ENCODE data around the gene NECAP2.
"Not testable (repeated sequence)": the region's sequence is repeated elsewhere in the genome, so short reads cannot be mapped to it uniquely, and the experiment has no call there.

Gene NECAP2

DNA sequence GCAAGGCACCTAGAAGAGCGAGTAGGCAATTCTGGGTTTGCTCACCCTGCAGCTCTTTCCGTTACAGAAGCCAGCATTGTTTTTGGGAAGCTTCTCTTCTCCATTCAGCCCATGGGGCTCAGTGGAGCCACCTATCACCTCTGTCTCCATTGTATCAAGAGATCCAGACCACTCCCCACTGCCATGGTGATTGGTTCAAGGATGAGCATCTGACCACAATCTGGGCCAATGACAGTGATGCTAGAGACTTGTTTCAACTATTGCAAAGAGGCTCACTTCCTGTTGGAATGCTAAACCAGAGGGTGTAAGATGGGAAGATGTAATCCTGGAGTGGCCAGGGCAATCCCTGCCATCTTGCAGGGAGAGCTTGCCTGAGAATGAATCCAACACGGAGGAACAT is 9.9 kb upstream of the NECAP2 start:
- no peak for DNase-seq

DNA sequence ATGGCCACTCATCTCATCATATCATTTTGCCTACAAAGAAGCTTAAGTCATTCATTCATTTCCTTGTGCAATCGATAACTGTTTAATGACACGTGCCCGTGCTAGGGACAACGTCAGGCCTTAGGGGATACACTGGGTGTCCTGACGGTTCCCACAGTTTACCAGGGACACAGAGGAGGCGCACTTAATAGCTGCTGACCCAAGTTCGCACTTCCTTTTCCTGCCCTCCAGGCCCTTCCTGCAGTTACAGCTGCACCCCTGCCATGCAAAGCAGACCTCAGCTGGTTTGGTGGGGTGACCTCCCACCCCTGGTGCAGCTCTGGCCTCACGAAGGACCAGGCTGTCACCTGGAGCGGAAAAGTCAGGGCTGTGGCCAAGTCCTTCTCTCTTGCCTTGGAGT is 7.5 kb upstream of the NECAP2 start:
- DNase-seq, result no peak

DNA sequence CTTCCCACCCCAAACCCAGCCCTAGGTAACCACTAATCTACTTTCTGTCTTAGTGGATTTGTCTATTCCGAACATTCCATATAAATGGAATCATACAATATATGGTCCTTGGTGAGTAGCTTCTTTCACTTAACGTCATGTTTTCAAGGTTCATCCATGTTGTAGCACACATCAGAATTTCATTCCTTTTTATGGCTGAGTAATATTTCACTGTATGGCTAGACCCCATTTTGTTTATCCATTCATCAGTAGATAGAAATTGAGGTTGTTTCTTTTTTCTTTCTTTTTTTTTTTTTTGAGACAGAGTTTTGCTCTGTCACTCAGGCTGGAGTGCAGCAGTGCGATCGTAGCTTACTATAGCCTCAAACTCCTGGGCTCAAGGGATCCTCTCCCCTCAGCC is 6.5 kb upstream of the NECAP2 start:
- no peak for DNase-seq

DNA sequence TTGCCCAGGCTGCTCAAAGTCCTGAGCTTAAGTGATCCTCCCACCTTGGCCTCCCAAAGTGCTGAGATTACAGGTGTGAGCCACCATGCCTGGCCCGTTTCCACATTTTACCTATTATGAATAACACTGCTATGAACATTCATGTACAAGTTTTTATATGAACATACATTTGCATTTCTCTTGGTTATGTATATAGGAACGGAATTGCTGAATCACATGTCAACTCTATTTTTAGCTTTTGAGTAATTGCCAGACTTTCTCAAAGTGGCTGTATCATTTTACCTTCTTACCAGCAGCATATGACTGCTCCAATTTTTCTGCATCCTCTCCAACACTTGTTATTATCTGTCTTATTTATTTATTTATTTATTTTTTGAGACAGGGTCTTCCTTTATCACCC is 6.0 kb upstream of the NECAP2 start:
- DNase-seq, result no peak

DNA sequence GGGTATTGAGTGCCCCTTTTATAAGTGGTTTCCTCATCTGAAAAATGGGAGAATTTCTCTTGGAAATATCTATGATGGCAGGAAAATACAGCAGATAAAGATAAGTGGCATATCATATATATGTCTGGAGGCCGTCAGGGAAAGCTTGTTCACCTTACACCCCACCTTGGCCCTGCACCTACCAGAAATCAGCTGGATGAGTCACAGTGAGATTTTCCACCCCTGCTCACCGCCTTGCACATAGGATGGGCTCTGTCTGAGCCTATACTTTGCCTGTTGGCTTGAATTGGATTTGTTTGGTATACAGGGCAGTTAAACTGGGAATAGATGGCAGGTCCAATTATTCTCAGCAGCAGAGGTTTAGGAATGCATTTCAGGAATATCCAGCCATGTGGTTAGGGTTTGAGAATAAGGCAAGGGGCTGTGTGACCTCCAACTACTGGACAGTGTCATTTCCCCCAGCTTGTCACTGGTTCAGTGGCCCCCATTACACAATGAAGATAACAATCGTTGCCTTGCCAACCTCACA is 3.5 kb upstream of the NECAP2 start, which contains the start of gene SPATA21:
TSS of gene SPATA21 (minus strand) at position 479 of the 529 bp plus-strand sequence. CDS start 6,053 bp downstream, outside the sequence.
- no peak for DNase-seq

DNA sequence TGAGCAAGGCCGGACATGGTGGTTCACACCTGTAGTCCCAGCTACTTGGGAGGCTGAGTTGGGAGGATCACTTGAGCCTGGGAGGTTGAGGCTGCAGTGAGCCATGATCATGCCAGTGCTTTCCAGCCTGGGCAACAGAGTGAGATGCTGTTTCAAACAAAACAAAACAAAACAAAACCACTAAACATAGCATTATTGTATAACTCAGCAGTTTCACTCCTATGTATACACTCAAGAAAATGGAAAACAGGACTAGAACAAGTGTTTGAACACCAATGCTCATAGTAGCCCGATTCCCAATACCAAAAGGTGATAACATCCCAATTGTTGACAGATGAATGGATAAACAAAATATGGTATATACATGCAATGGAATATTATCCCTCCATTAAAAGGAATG is 2.0 kb upstream of the NECAP2 start:
- no peak for DNase-seq

DNA sequence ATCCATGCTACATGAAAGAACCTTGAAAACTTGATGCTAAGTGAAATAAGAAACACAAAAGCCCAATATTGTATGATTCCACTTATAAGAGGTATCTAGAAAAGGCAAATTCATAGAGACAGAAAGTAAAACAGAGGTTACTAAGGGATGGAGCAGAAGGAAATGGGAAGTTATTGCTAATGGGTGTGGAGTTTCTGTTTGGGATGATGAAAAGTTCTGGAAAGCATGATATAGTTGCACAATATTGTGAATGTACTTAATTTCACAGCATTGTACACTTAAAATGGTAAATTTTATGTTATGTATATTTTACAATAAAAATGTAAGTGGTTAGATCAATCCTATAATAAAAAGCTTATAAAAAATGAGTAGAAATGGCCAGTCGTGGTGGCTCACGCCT is 1.6 kb upstream of the NECAP2 start:
- DNase-seq, result no peak

DNA sequence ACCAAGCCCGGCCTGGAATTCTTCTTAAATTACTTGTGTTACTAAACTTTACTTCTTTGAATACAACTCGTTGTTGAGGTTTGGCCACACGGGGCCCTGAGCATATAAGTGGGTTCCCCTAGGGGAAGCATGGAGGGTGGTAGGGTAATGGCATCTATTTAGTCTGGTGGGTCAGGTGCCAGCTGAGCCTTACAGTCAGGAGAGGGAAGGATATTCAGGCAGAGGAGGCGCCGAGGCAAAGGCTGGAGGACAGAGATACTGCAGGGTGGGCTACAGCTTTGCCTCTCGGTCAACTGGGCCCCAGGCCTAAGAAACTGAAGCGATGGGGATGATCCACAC is 424 bp upstream of the NECAP2 start:
- DNase-seq, result no peak

DNA sequence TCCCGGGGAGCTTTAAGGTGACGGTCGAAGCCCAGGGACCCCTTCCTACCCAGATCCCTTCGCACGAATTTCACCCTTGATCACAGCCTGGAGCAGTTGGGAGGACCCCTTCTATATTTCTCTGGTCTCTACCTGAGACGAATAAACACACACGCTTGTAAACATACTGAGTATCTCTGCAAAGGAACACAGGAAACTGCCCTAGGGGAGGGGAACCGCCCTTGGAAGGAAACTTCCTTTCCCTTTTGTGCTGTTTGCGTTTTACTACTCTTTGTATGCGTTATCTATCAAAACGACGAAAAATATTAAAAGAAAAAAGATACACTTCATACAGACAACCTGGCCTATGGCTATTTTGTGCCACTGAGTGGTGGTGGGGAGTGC is 750 bp downstream of the NECAP2 start:
- no peak for DNase-seq

DNA sequence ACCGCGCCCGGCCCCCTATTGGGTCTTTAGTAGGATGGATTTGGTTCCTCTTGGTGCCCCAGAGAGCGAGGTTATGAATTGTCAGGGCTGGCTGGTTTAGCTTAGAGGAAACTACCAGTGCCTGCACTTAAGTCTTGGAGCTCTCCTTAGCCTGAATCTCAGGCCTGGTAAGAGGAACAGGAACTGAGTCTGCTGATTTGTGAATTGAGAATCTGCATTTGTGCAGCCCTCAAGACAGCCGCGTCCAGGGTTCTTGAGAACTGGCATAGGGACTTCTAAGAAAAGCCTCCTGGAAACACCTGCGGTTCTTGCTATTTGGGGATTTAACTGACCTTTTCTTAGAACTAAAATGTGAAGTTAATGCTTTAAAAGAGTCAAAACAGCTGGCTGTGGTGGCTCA is 1.7 kb downstream of the NECAP2 start:
- DNase-seq, result peak; percentile 10 to 14

DNA sequence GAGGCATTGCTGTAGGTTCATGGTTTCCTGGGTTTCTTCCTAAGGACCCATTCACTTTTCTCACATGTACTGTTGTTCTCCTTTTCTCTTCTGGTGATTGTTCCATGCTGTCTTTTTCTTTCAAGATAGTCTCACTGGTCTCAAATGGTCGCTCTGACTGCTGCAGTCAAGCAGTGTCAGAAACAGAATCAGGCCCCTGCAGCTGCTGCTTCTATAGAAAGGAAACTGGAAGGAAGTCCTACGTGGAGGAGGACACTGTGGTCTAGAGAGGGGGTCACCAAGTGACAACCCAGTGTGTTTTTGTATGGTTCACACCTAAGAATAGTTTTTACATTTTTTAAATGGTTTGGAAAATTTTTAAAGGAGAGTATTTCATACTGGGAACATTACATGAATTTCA is 2.4 kb downstream of the NECAP2 start:
- peak in 1 of 2 donors; percentile 4 for DNase-seq

DNA sequence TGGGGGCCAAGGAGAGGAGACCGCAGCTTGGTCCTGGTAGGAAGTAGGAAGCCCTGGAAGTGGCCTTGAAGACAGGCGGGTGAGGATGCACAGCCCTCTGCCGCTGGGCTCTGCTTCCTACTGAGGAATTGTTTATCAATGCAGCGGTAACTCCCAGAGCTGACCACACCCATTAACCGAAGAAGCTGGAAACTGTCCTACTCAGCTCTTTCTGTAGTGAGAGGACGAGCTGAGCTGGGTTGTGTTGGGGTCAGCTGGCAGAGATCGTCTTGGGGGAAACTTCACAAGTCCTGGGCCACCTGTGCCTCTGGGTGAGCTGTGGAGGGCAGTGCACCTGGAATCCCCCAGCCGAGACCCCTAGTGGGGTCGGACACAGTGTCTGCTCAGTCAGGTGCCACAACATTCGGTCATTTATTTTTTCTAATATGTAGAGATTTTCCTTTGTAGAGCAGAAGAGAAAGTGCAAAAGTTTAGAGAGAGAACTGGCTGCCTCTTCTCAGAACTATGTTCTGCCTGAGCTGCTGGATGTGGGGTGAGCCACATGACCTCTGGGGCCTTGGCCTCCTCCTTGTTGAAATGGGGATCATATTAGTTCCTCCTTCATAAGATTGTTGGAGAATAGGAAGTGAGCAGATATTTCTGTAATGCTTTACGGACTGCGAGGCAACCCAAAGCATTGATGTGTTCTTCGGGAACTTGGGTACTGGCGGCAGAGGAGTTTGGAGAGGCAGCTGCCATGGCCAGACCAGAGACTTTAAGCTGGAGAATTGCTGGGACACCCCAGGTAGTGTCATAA is 3.6 kb downstream of the NECAP2 start:
- no peak for DNase-seq

DNA sequence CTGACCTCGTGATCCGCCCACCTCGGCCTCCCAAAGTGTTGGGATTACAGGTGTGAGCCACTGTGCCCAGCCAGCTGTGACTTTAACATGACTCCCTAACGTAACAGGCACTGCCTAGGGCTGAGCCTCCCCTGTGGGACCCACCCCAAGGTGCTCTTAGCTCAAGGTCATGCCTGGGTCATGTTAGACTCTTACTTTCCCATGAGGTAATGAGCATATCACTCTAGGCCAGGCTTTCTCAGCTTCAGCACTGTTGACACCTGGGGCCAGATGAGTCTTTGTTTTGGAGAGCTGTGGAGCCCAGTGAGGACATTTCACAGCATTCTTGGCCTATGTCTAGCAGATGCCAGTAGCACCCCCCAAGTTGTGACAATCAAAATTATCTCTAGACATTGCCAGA is 4.5 kb downstream of the NECAP2 start:
- no peak for DNase-seq

DNA sequence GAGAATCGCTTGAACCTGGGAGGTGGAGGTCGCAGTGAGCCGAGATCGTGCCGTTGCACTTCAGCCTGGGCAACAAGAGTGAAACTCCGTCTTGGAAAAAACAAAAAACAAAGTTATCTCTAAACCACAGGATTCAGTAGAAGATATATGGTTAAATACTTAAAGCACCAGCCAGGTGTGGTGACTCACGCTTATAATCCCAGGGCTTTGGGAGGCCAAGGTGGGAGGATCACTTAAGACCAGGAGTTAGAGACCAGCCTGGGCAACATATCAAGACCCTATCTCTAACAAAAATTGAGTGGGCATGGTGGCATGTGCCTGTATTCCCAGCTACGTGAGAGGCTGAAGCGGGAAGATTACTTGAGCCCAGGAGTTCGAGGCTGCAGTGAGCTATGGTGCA is 5.6 kb downstream of the NECAP2 start:
- no peak for DNase-seq

DNA sequence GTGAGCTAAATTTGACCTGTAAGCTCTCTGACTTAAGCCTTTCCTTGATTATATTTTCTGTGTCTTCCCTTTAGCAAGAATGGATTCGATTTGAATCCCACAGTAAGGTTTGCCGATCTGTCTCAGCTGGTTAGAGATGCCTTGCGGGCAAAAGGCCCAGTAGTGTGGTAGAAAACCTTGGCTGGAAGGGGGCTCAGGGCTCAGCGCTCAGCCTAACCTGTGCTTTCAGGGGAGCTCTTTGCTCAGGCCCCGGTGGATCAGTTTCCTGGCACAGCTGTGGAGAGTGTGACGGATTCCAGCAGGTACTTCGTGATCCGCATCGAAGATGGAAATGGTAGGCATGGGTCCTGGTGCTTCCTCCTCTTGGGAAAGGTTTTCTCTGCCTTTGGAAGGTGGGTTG is 7.1 kb downstream of the NECAP2 start:
- no peak for DNase-seq

DNA sequence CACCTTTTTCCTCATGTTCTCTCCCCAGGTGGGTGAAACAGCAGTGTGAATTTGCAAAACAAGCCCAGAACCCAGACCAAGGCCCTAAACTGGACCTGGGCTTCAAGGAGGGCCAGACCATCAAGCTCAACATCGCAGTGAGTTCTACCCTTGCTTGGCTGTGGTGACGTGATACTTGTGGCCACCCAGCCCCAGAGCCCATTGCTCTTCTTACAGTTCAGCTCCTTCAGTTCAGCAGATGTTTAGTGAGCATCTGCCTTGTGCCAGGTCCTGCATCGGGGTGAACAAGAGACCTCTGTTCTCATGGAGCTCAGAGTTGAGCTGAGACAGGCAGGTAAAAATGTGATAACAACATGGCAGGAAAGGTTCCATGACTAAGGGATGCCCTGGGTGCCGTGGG is 8.5 kb downstream of the NECAP2 start:
- DNase-seq, result no peak

DNA sequence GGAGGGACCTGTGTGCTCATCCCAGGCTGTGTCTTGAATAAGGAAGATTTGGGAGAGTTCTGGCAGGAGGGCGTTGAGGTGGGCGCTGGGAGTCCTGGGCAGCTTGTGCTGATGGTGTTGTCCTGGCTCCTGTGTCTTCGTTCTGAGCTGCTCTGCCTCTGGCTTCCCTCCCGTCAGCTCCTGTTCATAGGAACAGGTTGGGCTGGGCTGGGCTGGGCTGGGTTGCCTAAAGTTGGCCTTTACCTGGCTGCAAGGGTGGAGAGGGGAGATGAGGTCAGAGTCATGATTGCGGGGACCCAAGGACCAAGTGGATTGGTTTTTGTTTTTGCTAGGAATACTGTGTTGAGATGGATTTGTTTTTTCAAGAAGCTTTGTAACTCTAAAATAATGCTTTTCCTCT is 9.1 kb downstream of the NECAP2 start:
- DNase-seq, result no peak

DNA sequence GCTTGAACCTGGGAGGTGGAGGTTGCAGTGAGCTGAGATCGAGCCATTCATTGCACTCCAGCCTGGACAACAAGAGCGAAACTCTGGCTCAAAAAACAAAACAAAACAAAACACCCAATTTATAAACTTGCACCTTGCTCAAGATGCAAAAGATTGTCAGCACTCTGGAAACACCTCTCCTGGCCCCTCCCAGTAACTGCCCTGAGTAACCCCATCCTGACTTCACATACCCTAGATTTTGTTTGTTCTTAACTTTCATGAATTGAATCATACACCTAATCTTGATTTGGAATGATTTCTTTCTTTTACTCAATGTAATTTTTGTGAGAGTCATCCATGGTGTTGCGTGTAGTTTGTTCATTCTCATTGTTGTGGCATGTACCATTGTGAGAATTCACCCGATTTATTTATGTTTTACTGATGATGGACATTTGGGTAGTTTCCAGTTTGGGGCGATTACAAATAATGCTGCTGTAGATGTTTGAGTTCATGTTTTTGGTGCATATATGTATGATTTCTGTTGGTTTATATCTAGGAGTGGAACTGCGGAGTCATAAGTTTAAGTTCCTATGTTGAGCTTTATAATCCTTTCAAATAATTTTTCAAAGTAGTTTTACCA is 10.4 kb downstream of the NECAP2 start:
- no peak for DNase-seq

DNA sequence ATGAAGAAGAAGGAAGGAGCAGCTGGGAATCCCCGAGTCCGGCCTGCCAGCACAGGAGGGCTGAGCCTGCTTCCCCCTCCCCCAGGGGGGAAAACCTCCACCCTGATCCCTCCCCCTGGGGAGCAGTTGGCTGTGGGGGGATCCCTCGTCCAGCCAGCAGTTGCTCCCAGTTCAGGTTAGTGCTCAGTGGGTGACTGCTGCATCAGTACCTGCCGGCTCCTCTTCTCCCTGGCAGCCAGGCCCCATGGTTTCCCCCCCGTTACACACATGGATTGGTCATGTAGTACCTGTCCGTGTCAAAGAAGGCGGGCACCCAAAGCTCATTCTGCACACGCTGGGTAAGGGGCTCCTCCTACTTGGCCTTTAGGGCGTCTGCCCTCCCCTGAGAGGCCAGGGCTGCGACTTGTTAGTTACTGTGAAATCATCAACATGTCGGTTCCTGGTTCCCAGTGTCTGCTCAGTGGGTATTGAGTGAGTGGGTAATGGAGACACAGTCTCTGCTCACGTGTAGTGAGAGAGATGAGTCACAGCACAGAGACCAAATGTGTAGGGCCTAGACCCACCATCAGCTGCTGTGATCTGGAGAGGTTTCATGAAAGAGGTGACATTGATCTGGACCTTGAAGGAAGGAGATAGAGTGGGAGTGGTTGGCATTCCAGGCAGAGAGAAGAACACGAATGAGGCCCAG is 11.5 kb downstream of the NECAP2 start:
- DNase-seq, result no peak

DNA sequence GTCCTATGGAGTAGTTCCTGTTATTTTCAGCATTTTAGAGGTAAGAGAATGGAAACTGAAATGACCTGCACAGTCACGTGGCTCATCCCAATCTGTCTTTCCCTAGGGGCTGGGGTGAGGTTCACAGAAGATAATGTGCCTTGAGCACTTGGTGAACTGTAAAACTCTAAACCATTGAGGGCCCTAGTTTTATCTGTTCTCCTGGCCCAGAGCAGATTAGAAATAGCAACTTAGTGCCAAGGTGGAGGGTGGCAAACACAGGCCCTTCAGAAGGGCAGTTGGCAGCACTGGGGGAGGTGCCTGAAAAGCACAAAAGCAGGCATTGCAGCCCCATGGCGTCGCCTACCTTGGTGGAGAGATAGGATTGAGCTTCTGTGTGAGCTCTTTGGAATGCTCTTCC is 14.4 kb downstream of the NECAP2 start:
- DNase-seq, result not testable (repeated sequence)

DNA sequence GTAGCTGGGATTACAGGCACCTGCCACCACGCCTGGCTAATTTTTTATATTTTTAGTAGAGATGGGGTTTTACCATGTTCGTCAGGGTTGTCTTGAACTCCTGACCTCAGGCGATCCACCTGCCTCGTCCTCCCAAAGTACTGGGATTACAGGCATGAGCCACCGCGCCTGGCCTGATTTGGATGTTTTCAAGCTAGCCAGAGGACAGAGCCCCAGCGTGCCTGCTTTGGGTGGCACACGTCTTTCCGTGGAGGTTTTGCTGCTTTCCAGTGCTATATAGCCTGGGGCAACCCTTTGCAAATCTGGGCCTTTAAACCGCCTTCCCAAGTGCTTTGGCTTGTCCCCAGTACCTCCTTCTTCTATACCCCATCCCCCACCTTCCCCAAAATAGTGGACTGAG is 15.6 kb downstream of the NECAP2 start:
- DNase-seq, result not testable (repeated sequence)

DNA sequence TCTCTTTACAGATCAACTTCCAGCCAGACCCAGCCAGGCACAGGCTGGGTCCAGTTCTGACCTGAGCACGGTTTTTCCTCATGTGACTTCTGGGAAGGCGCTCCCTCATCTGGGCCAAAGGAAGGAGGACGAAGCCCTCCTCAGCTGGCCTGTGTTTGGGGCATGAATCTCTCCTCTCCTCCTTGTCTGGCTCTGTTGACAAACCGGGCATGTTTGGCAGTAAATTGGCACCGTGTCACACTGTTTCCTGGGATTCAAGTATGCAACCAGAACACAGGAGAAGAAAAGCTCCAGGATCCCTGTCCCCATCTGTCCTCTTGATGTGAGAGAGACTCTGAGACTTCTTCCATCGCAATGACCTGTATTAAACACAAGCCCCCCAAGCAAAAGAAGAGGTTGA is 18.3 kb downstream of the NECAP2 start:
- no peak for DNase-seq

DNA sequence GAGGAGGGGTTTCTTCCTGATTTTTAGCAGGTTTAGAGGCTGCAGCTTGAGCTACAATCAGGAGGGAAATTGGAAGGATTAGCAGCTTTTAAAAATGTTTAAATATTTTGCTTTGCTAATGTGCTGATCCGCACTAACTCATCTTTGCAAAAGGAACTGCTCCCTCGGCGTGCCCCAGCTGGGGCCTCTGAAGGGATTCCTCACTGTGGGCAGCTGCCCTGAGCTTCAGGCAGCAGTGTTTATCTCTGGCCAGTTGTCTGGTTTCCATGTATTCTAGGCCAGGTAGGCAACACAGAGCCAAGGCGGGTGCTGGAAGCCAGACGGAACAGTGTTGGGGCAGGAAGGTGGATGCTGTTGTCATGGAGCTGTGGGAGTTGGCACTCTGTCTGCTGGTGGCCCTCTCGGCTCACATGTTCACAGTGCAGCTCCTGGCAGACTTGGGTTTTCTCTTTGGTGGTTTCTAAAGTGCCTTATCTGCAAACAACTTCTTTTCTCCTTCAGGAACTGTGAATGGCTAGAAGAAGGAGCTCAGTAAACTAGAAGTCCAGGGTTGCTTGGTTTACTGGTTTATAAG is 18.9 kb downstream of the NECAP2 start:
- DNase-seq, result no peak

DNA sequence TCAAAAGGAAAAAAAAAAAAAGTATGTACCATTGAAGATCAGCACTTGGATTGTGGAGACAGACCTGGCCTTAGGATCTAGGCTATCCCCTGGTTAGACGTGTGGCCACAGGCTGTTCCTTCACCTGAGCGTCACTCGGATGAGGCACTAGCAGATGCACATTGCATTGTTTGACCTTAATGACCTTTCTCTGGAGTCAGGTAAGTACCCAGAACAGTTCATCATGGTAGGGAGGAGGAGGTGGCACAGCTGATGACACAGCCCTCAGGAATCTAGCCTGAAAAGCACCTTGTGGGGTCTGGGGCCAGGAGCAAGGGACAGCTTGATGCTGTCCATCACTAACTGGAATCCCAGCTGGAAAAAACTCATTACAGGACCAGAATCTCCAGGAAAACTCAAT is 21.2 kb downstream of the NECAP2 start:
- DNase-seq, result no peak

All from CD4-positive, alpha-beta T cell treated with Interleukin-4 for 1 hour (primary cell).